GM12874 (cell line): ENCODE results near the gene CDK3.

Experiments
- CTCF ChIP-seq: IDR thresholded peaks from 2 replicates; pipeline ENCODE4 v1.5.1; 2011; ENCODE audit warnings: low read depth, mild to moderate bottlenecking, control low read depth, low read length, moderate library complexity; ENCODE audit not compliant: insufficient read depth

The CDK3 gene

GRCh38 chr17:76051561-76051960 is 50.9 kb downstream of the CDK3 start:
- TF ChIP-seq CTCF = no peak

- TF ChIP-seq CTCF = no peak
Observed at GRCh38 chr17:76053246-76054111, 52.8 kb downstream of the CDK3 start.

GRCh38 chr17:76054112-76054476 is 53.4 kb downstream of the CDK3 start:
- no peak for TF ChIP-seq CTCF
